ENCODE measurements around the gene CCDC92.

The CCDC92 gene, protein sequence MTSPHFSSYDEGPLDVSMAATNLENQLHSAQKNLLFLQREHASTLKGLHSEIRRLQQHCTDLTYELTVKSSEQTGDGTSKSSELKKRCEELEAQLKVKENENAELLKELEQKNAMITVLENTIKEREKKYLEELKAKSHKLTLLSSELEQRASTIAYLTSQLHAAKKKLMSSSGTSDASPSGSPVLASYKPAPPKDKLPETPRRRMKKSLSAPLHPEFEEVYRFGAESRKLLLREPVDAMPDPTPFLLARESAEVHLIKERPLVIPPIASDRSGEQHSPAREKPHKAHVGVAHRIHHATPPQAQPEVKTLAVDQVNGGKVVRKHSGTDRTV

GRCh38 chr12:123972457-123973401, at the start of gene CCDC92, which contains the start of gene ZNF664:
CCDC92 (minus strand) TSS chr12:123972831; CDS start chr12:123944305, 28,526 bp downstream.
ZNF664 (plus strand) TSS chr12:123973215; CDS start chr12:124012145, 38,930 bp downstream.
- DNase-seq (ENCODE audit: low read depth) = peak; percentile 80

GRCh38 chr12:124022161-124022560, 49.5 kb upstream of the CCDC92 start:
- DNase-seq (ENCODE audit: low read depth) = no peak

- DNase-seq (ENCODE audit: low read depth) = no peak
Observed at GRCh38 chr12:124021007-124021406, 48.4 kb upstream of the CCDC92 start.

DNA sequence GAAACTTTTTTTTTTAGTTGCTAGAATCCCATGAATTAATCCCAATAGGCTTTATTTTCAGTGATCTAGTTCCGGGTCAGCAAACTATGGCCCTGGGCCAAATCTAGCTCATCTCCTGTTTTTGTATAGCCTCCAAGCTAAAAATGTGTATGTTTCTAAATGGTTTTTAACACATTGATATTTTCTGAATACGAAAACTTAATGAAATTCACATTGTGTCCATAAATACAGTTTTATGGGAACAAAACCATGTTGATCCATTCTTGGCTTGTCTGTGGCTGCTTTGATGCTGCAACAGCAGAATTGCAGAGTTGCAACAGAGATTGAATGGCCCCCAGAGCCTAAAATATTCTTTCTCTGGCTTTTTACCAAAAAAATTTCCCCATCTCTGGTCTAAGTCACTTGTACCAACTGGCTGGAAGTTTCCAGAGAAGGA, 47.9 kb upstream of the CCDC92 start:
- no peak for DNase-seq (ENCODE audit: low read depth)

DNA sequence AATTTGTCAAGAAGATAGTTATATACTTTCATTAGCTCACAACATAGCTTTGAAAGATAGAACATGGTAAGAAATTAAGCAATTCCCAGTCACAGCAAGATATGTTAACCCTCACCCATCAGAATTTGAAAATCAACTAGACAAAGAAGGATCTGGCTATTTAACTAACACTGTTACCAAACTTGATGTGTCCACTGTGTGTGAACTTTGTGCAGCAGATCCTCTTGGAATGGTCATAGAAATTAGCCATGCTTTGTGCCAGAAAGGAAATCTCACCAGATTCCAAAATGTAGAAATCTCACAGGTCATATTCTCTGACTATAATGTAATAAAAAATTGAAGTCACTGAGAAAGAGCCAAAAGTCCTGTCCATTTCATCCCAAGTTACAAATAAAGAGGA, 46.5 kb upstream of the CCDC92 start:
- no peak for DNase-seq (ENCODE audit: low read depth)

DNA sequence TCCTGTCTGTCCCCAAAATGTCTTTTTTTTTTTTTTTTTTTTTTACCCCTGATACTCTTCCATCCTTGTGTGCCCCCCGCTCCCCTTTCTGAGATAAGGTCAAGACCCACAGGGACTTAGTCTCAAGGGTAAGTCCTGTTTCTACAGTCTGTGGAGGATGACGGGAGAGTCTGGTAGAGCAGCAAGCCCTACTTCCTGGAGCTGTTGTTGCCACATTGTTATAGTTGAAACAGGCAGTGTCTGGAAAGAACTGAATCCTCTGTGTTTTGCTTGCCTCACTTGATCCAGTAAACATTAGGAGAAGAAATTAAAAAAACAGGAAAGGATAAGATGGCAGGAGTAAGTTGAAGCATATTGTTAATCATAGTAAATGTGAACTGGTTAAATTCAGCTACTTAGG, 45.9 kb upstream of the CCDC92 start:
- no peak for DNase-seq (ENCODE audit: low read depth)

DNA sequence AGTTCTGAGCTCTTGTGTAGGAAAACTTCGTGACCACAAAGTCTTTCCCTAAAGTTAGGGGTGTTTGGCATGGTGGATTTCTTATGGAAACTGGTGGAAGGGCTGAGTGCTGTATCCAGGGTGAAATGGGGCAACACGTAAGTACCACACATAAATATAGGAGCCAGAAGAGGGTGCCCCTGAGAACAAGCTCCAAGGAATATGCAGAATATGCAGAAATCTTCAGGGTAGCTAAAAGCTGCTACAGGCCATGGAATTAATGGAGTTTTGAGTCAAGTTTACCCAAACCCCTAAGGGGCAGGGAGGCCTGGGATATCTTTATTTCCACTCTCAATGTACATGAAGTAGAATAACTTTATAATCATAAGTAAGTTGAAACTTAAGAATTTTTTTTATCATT, 44.4 kb upstream of the CCDC92 start:
- no peak for DNase-seq (ENCODE audit: low read depth)

GRCh38 chr12:124015494-124016461, 43.1 kb upstream of the CCDC92 start:
- DNase-seq (ENCODE audit: low read depth) = no peak

DNA sequence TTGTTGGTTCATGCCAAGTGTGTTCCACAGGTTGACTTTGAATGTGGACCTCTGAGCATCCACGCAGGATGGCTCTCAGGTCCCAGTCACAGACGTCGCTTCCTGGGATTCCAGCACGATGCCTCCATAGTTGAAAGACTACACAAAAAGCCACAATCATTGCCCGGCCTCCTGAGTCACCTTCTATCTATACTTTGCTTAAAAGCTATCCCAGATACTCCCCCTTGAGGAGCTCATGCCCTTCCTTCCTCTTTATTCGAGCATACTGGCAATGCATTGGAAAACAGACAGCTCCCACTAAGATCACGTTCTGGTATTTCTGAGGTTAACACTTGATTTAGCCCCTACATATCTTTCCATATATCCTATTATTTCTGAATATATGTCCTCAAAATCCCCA, 40.4 kb upstream of the CCDC92 start:
- no peak for DNase-seq (ENCODE audit: low read depth)

- no peak for DNase-seq (ENCODE audit: low read depth)
Observed at GRCh38 chr12:124011435-124012115, 38.9 kb upstream of the CCDC92 start.

GRCh38 chr12:124010687-124011086, 38.1 kb upstream of the CCDC92 start:
- no peak for DNase-seq (ENCODE audit: low read depth)

- no peak for DNase-seq (ENCODE audit: low read depth)
Observed at GRCh38 chr12:124009781-124010180, 37.1 kb upstream of the CCDC92 start.

DNA sequence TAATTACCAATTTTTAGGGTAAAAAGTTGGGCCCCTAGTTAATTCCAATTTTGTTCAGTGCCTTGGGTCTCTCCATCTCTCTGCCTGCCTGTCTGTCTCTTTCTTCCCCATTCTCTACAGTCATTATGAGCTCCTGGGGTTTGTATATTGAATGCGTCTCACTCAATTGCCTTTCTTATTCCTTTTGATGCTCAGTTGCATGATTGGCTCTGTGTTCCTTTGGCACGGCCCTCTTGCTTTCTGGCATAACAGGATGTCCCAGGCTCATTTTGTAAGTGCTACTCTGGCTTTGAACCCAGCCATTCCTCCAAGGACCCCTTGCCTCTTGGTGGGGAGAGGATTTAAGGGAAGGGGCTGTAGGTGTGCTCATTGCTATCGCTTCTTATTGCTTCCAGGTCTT, 36.0 kb upstream of the CCDC92 start:
- no peak for DNase-seq (ENCODE audit: low read depth)

- no peak for DNase-seq (ENCODE audit: low read depth)
Observed at GRCh38 chr12:124007826-124008570, 35.4 kb upstream of the CCDC92 start.

GRCh38 chr12:124006846-124007713, 34.4 kb upstream of the CCDC92 start:
- no peak for DNase-seq (ENCODE audit: low read depth)

- no peak for DNase-seq (ENCODE audit: low read depth)
Observed at GRCh38 chr12:124006085-124006845, 33.6 kb upstream of the CCDC92 start.

DNA sequence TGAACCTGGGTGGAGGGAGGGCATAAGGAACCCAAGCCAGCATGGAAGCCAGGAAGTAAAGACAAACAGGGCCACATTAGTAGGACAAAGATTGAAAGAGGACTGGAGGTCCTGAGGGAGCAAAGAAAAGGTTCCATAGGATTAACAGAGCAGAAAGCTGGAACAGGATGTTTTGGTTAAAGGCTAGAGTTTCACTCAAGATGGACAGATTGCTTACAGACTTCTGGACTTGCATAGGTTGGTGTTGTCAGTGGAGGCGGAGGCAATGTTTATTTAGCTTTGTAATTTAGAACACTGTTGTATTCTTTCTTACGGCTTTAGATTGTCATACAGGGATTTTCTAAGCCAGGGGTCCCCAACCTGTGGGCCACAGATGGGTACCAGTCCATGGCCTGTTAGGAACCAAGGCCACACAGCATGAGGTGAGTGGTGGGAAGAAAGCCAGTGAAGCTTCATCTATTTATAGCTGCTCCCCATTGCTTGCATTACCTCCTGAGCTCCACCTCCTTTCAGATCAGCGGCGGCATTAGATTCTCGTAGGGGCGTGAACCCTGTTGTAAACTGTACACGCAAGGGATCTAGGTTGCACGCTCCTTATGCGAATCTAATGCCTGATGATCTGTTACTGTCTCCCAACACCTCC, 31.7 kb upstream of the CCDC92 start:
- no peak for DNase-seq (ENCODE audit: low read depth)

GRCh38 chr12:124002654-124003053, 30.0 kb upstream of the CCDC92 start:
- DNase-seq (ENCODE audit: low read depth) = no peak
